DMS53 treated with DMSO at 0.1 percent for 48 hours (cell line): ENCODE measurements around the gene USP40.

Experiments
- DNase-seq: peaks from one replicate; lab custom pipeline; 2025; ENCODE audit not compliant: unreplicated experiment; lab: John Stamatoyannopoulos, UW

Gene USP40

DNA sequence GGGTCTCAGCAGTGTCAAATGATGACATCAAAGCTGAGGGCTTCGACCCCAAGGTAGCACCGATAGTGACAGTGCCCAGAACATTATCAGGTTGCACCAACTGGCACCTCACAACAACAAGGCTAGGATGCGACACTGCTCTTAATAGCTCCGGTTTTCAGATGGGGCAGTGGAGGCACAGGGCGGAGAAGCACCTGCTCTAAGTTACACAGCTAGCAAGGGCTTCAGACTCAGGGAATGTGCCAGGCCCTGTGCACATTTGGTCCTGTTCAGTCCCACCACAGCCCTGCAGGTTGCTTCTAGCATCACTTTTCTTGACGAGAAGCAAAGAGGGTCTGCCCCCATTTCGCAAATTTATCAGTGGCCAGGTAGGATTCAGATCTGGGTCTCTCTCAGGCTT, 138.1 kb downstream of the USP40 start:
- no peak for DNase-seq

- DNase-seq: no peak
These were observed 138.6 kb downstream of the USP40 start for GRCh38 chr2:233428008-233428407.

DNA sequence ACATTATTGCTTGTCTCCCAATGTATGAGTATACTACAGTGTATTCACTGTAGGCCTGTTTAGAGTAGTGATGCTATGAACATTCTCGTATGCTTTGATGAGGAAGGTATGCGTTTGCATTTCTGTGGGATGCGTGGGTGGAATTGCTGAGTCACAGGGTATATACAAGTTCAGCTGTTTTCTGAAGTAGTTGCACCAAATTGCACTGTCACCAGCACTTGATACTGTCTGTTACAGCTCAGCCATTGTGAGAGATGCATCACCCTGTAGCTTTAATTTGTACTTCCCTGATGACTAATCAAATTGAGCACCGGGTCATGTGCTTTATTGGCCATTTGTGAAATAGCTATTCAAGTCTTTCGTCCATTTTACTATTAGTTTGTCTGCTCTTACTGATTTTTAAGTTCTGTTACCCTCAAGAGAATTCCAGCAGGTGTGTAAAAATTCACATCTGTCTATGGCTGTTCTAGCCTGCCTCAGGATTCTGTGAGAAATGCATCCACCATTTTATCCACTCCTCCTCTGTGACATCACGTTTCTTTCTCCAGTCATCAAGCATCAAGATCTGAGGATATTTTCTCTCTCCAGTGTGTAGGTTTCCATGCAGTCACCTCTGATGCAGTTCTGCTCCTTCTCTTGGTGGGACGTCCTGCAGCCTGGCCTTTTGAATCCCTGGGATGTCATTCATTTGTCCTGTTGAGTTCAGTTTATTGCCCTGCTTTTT, 139.8 kb downstream of the USP40 start:
- no peak for DNase-seq
